K562 (cell line): ENCODE measurements around the gene KRTAP5-7. TPM values are rescaled to one million over a fixed set of nuclear protein-coding genes. Genes with fewer than 3 reads are reported as not detected.

ENCODE experiments used
- BMI1 ChIP-seq: fragments of 150-350 bp; IDR thresholded peaks from 2 replicates; pipeline ENCODE4 v1.6.1; 2014; ENCODE audit warnings: low read length
- CHD7 ChIP-seq: fragments of 200-600 bp; sonication (generic); IDR thresholded peaks from one replicate; pipeline ENCODE4 v1.6.1; 2012; ENCODE audit warnings: mild to moderate bottlenecking, low read depth, low read length, inconsistent platforms
- KAT2B ChIP-seq: IDR thresholded peaks from one replicate; pipeline ENCODE4 v1.6.1; 2012; ENCODE audit warnings: low read depth, mild to moderate bottlenecking, control low read depth, inconsistent platforms, low read length, moderate library complexity
- MCM2 ChIP-seq: fragments of 450-650 bp; IDR thresholded peaks from 2 replicates; pipeline ENCODE4 v1.6.1; 2017; ENCODE audit warnings: low read depth, mild to moderate bottlenecking
- NFE2 ChIP-seq: IDR thresholded peaks from 2 replicates; pipeline ENCODE4 v1.6.1; 2014; ENCODE audit warnings: antibody characterized with exemption, low read depth
- ZNF282 ChIP-seq: sonication (generic); formaldehyde crosslinking; IDR thresholded peaks from 2 replicates; pipeline ENCODE4 v1.8.1; 2023; ENCODE audit warnings: missing genetic modification reagents
- polyA plus RNA-seq, 8 experiments: library from polyadenylated mRNA; depleted of rRNA in 4 of 8; stranded (reverse) in 5 of 8; unstranded in 3 of 8; fragments of >200 nt; fragmentation: Nextera tagmentation in 2 of 8; fragmentation: Illumina TruSeq in 1 of 8; extraction: Ambion mirVana in 2 of 8; extraction: Trizol in 1 of 8; gene quantifications; 2 replicates each; pipeline versions ENCODE4 v1.2.1 to v1.2.3, GENCODE V29; 2011 to 2014; ENCODE audit warnings: inconsistent platforms in 1 of 8, missing spikeins in 1 of 8
- total RNA-seq, 7 experiments: library from RNA; depleted of rRNA in 6 of 7; stranded (reverse); fragments of >200 nt in 6 of 7; fragmentation: Illumina TruSeq in 2 of 7; extraction: Trizol in 2 of 7; gene quantifications; 2 replicates each; pipeline versions ENCODE4 v1.2.1 to v1.2.3, GENCODE V29; 2011 to 2021; ENCODE audit warnings: low replicate concordance in 1 of 7

The KRTAP5-7 gene
- total and polyA plus RNA-seq, 9 of the 15 experiments (the other 6 are each of a cell fraction or from before 2014, with no cell fraction given), result not detected

GRCh38 chr11:71551711-71552110 is 24.6 kb downstream of the KRTAP5-7 start (continued):
- TF ChIP-seq CHD7, result no peak
- no peak for TF ChIP-seq MCM2
- TF ChIP-seq BMI1, result no peak
- no peak for TF ChIP-seq ZNF282 (CRISPR knock-in tag)
- TF ChIP-seq NFE2, result peak; percentile 91
- TF ChIP-seq KAT2B, result no peak
- TF ChIP-seq, all 486 proteins: peak for 8
